IMR-90 (cell line): ENCODE results near the gene DNASE2. TPM values are rescaled to one million over a fixed set of nuclear protein-coding genes. Genes with fewer than 3 reads are reported as not detected.

Source experiments
- ATAC-seq: fragments of 200-7000 bp; cut with Tn5 transposase; 2 replicates; pipeline ENCODE4 v1.9.1; 2020; ENCODE audit warnings: low read depth, mild to moderate bottlenecking, moderate library complexity
- BruUV-seq: library from RNA; stranded (reverse); fragments of 400-500 nt; replicated peaks from 2 replicates; lab custom pipeline; 2021; lab: Mats Ljungman, UMichigan
- CTCF ChIA-PET: fragments of 300-600 bp; formaldehyde crosslinking; extraction: SDS; loops from one replicate; lab custom pipeline; 2021; ENCODE audit warnings: antibody characterized with exemption; lab: Yijun Ruan, JAX
- POLR2A ChIA-PET: fragments of 300-600 bp; sonication (Branson Sonifier 250); formaldehyde crosslinking; loops from one replicate; lab custom pipeline; 2022; ENCODE audit warnings: antibody characterized with exemption; ENCODE audit not compliant: unreplicated experiment; lab: Charles Lee
- DNase-seq: peaks from one replicate; pipeline ENCODE4 v3.0.0; 2013
- H2AFZ ChIP-seq: replicated peaks from 2 replicates; pipeline ENCODE3; 2013; ENCODE audit warnings: low read length, mild to moderate bottlenecking; ENCODE audit not compliant: poor library complexity
- H2AK5ac ChIP-seq: 2 replicates; pipeline ENCODE4 v1.6.1; 2013; ENCODE audit warnings: low read depth, low read length, inconsistent platforms
- H2AK9ac ChIP-seq: replicated peaks from 2 replicates; pipeline ENCODE3; 2013; ENCODE audit warnings: mild to moderate bottlenecking, low read depth, low read length, moderate library complexity; ENCODE audit not compliant: poor library complexity
- H2BK120ac ChIP-seq: 2 replicates; pipeline ENCODE4 v1.6.1; 2013; ENCODE audit warnings: low read depth, low read length, inconsistent platforms
- H2BK15ac ChIP-seq: 3 replicates; pipeline ENCODE4 v1.6.1; 2013; ENCODE audit warnings: low read depth, low read length, inconsistent platforms
- H2BK20ac ChIP-seq: 2 replicates; pipeline ENCODE4 v1.6.1; 2013; ENCODE audit warnings: low read depth, mild to moderate bottlenecking, inconsistent platforms, low read length, moderate library complexity
- H2BK5ac ChIP-seq: 2 replicates; pipeline ENCODE4 v1.6.1; 2013; ENCODE audit warnings: mild to moderate bottlenecking, low read depth, low read length, inconsistent platforms; ENCODE audit not compliant: poor library complexity, severe bottlenecking
- H3K14ac ChIP-seq: replicated peaks from 2 replicates; pipeline ENCODE4 v1.6.1; 2013; ENCODE audit warnings: low read depth, low read length, inconsistent platforms
- H3K18ac ChIP-seq: 2 replicates; pipeline ENCODE4 v1.6.1; 2013; ENCODE audit warnings: low read depth, low read length, control low read depth
- H3K23ac ChIP-seq: 2 replicates; pipeline ENCODE4 v1.6.1; 2013; ENCODE audit warnings: low read depth, low read length, inconsistent platforms
- H3K27ac ChIP-seq: 2 replicates; pipeline ENCODE4 v1.5.1; 2013; ENCODE audit warnings: mild to moderate bottlenecking, control low read depth, low read length; ENCODE audit not compliant: insufficient read depth
- H3K27me3 ChIP-seq: 2 replicates; pipeline ENCODE4 v1.6.1; 2013; ENCODE audit warnings: low read length; ENCODE audit not compliant: control insufficient read depth, insufficient read depth
- H3K36me3 ChIP-seq: 2 replicates; pipeline ENCODE4 v1.6.1; 2013; ENCODE audit warnings: low read length, mixed read lengths; ENCODE audit not compliant: control insufficient read depth, insufficient read depth
- H3K4ac ChIP-seq: 2 replicates; pipeline ENCODE4 v1.6.1; 2013; ENCODE audit warnings: low read depth, low read length, inconsistent platforms
- H3K4me1 ChIP-seq: 2 replicates; pipeline ENCODE4 v1.6.1; 2013; ENCODE audit warnings: low read length, mixed read lengths; ENCODE audit not compliant: control insufficient read depth, insufficient read depth
- H3K4me2 ChIP-seq: 2 replicates; pipeline ENCODE4 v1.6.1; 2013; ENCODE audit warnings: low read depth, mild to moderate bottlenecking, control low read depth, low read length, moderate library complexity
- H3K4me3 ChIP-seq: 2 replicates; pipeline ENCODE4 v1.5.1; 2013; ENCODE audit warnings: low read depth, mild to moderate bottlenecking, control low read depth, low read length, moderate library complexity; ENCODE audit not compliant: insufficient read depth
- H3K56ac ChIP-seq: 2 replicates; pipeline ENCODE4 v1.6.1; 2013; ENCODE audit warnings: low read length, inconsistent platforms; ENCODE audit not compliant: insufficient read depth; ENCODE audit errors: extremely low read depth
- H3K79me1 ChIP-seq, 2 experiments: 2 replicates each; pipeline ENCODE4 v1.6.1; 2013; ENCODE audit warnings: low read length in 2 of 2, inconsistent platforms in 1 of 2, low read depth in 1 of 2
- H3K9ac ChIP-seq: 2 replicates; pipeline ENCODE4 v1.6.1; 2013; ENCODE audit warnings: low read depth, low read length, control low read depth
- H3K9me1 ChIP-seq: 2 replicates; pipeline ENCODE4 v1.6.1; 2013; ENCODE audit warnings: low read length, inconsistent platforms; ENCODE audit not compliant: insufficient read depth
- H3K9me3 ChIP-seq: 2 replicates; pipeline ENCODE4 v1.6.1; 2013; ENCODE audit warnings: low read length; ENCODE audit not compliant: control insufficient read depth, insufficient read depth
- H4K20me1 ChIP-seq: 2 replicates; pipeline ENCODE4 v1.6.1; 2013; ENCODE audit warnings: low read length, inconsistent platforms; ENCODE audit not compliant: insufficient read depth
- H4K5ac ChIP-seq: 2 replicates; pipeline ENCODE4 v1.6.1; 2013; ENCODE audit warnings: mild to moderate bottlenecking, low read depth, low read length, control low read depth
- H4K8ac ChIP-seq, 2 experiments: 2 replicates each; pipeline ENCODE4 v1.6.1; 2013; ENCODE audit warnings: low read depth in 2 of 2, low read length in 2 of 2, control low read depth in 1 of 2, inconsistent platforms in 1 of 2
- H4K91ac ChIP-seq: 2 replicates; pipeline ENCODE4 v1.6.1; 2013; ENCODE audit warnings: low read depth, low read length, inconsistent platforms; ENCODE audit not compliant: insufficient read depth
- BHLHE40 ChIP-seq: fragments of 150-350 bp; IDR thresholded peaks from 2 replicates; pipeline ENCODE4 v1.6.1; 2016; ENCODE audit warnings: mild to moderate bottlenecking, low read depth, low read length
- CEBPB ChIP-seq: IDR thresholded peaks from 2 replicates; pipeline ENCODE4 v1.6.1; 2012; ENCODE audit warnings: low read depth, low read length, improper control_type of control experiment
- CHD1 ChIP-seq: IDR thresholded peaks from 2 replicates; pipeline ENCODE4 v1.6.1; 2012; ENCODE audit warnings: low read depth, low read length, improper control_type of control experiment
- ELK1 ChIP-seq: fragments of 150-350 bp; IDR thresholded peaks from 2 replicates; pipeline ENCODE4 v1.6.1; 2016; ENCODE audit warnings: low read depth, mild to moderate bottlenecking, low read length, moderate library complexity, borderline replicate concordance
- FOS ChIP-seq: fragments of 150-350 bp; IDR thresholded peaks from 2 replicates; pipeline ENCODE4 v1.6.1; 2016; ENCODE audit warnings: low read depth, low read length
- MAFK ChIP-seq: IDR thresholded peaks from 2 replicates; pipeline ENCODE4 v1.6.1; 2012; ENCODE audit warnings: low read depth, low read length, improper control_type of control experiment
- MAZ ChIP-seq: IDR thresholded peaks from 2 replicates; pipeline ENCODE4 v1.6.1; 2012; ENCODE audit warnings: low read depth, mild to moderate bottlenecking, low read length, improper control_type of control experiment, moderate library complexity, borderline replicate concordance
- MXI1 ChIP-seq: IDR thresholded peaks from 2 replicates; pipeline ENCODE4 v1.6.1; 2012; ENCODE audit warnings: low read depth, mild to moderate bottlenecking, low read length, moderate library complexity, borderline replicate concordance
- NFE2L2 ChIP-seq: fragments of 150-350 bp; IDR thresholded peaks from 2 replicates; pipeline ENCODE4 v1.6.1; 2016; ENCODE audit warnings: low read depth, mild to moderate bottlenecking, low read length
- POLR2A ChIP-seq: IDR thresholded peaks from 2 replicates; pipeline ENCODE4 v1.6.1; 2012; ENCODE audit warnings: mild to moderate bottlenecking, low read depth, low read length
- RAD21 ChIP-seq: IDR thresholded peaks from 2 replicates; pipeline ENCODE4 v1.6.1; 2012; ENCODE audit warnings: low read length, improper control_type of control experiment
- RCOR1 ChIP-seq: IDR thresholded peaks from 2 replicates; pipeline ENCODE4 v1.6.1; 2012; ENCODE audit warnings: mild to moderate bottlenecking, low read length, improper control_type of control experiment; ENCODE audit not compliant: insufficient replicate concordance
- RFX5 ChIP-seq: IDR thresholded peaks from 2 replicates; pipeline ENCODE4 v1.8.0; 2012; ENCODE audit warnings: low read depth, mild to moderate bottlenecking, low read length, moderate library complexity
- WGBS, 2 experiments: methylation state at CpG; one replicate each; pipeline versions ENCODE4 v1.1.5 to v1.1.7; 2013; ENCODE audit warnings: missing lambda C conversion rate in 2 of 2; ENCODE audit not compliant: insufficient read length in 1 of 2; ENCODE audit errors: extremely low coverage in 2 of 2; 5-methylcytosine and 5-hydroxymethylcytosine counted together
- dilution Hi-C: fragments of 300-500 bp; cut with HindIII; formaldehyde crosslinking; loops from one replicate; pipeline ENCODE4 v1.14.3; 2018; ENCODE audit warnings: low sequenced_read_pairs; ENCODE audit not compliant: unreplicated experiment
- in situ Hi-C: fragments of 300-500 bp; cut with MboI; formaldehyde crosslinking; loops from 3 replicates; pipeline ENCODE4 v1.14.3; 2019; ENCODE audit warnings: low sequenced_read_pairs, inconsistent platforms, mixed read lengths
- intact Hi-C: fragments of 100-400 bp; cut with micrococcal nuclease; formaldehyde crosslinking; loops from 2 replicates; pipeline ENCODE4 v1.10.0; 2022
- polyA plus RNA-seq, 3 experiments: library from polyadenylated mRNA; depleted of rRNA; stranded (reverse); fragments of >200 nt; gene quantifications; 2 replicates each; pipeline ENCODE4 v1.2.3, GENCODE V29; 2012; ENCODE audit warnings: low replicate concordance in 1 of 3
- total RNA-seq: library from RNA; depleted of rRNA; stranded (reverse); fragments of >200 nt; gene quantifications from 2 replicates; pipeline ENCODE4 v1.2.3, GENCODE V29; 2012
- TF ChIP-seq, protein P1 (sequence below): conservative IDR thresholded peaks from 2 replicates; pipeline ENCODE4 v1.5.1; 2012; ENCODE audit warnings: mild to moderate bottlenecking, low read depth, low read length, improper control_type of control experiment
- TF ChIP-seq, protein P2 (sequence below): fragments of 150-350 bp; IDR thresholded peaks from 2 replicates; pipeline ENCODE4 v1.6.1; 2017; ENCODE audit warnings: mild to moderate bottlenecking, antibody characterized with exemption, low read length, low read depth

Gene DNASE2
- total and polyA plus RNA-seq, 2 of the 4 experiments (the other 2 are of a cell fraction): 9.5 to 31.1 TPM

DNA sequence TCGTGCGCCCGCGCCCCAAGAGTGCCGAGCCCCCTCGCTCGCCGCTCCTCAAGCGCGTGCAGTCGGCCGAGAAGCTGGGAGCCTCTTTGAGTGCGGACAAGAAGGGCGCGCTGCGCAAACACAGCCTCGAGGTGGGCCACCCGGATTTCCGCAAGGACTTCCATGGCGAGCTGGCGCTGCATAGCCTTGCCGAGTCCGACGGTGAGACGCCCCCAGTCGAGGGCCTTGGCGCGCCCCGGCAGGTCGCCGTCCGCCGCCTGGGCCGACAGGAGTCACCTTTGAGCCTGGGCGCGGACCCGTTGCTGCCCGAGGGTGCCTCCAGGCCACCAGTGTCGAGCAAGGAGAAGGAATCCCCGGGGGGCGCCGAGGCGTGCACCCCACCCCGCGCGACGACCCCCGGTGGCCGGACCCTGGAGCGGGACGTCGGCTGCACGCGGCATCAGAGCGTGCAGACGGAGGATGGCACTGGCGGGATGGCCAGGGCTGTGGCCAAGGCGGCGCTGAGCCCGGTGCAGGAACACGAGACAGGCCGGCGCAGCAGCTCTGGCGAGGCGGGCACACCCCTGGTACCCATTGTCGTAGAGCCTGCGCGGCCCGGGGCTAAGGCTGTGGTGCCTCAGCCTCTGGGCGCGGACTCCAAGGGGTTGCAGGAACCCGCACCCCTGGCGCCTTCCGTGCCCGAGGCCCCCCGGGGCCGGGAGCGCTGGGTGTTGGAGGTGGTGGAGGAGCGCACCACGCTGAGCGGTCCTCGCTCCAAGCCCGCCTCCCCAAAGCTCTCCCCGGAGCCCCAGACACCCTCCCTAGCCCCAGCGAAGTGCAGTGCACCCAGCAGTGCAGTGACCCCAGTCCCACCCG lies 7.1 kb downstream of the DNASE2 start:
- dilution Hi-C loops (no loop called here), in situ Hi-C loops (no loop called here), intact Hi-C loops (no loop called here)
- Histone ChIP-seq H4K5ac (no peak overlapping the region), H3K18ac (no peak overlapping the region), H3K23ac (no peak overlapping the region), H3K27me3 (no peaks in the 10 kb centered on the region), H2AFZ (no peak overlapping the region), H4K20me1 (no peaks in the 10 kb centered on the region), H3K36me3 (peaks cover 14% of the 10 kb centered on the region; the same call in 1 of the 2 replicates), H3K4me2 (no peak overlapping the region), H3K9me1 (peaks cover 5% of the 10 kb centered on the region; the same call in 1 of the 2 replicates), H3K4me3 (no peak overlapping the region), H3K14ac (no peak overlapping the region), H2AK9ac (no peak overlapping the region), H2AK5ac (no peak overlapping the region), H3K4ac (no peak overlapping the region), H3K4me1 (no peaks in the 10 kb centered on the region), H4K91ac (no peak overlapping the region), H3K27ac (no peak overlapping the region), H3K9ac (no peak overlapping the region), H3K9me3 (no peaks in the 10 kb centered on the region), H2BK5ac (no peak overlapping the region), H2BK120ac (no peak overlapping the region), H4K8ac (no peak overlapping the region), H2BK20ac (no peak overlapping the region), H3K56ac (no peak overlapping the region), H2BK15ac (no peak overlapping the region), H3K79me1 (no peaks in the 10 kb centered on the region)
- no peak for DNase-seq
- no TSS peak for BruUV-seq
- ChIA-PET CTCF (no interaction called here), POLR2A (no interaction called here)
- TF ChIP-seq CHD1: no peak
- TF ChIP-seq CEBPB: no peak
- no peak for TF ChIP-seq NFE2L2
- no peak for TF ChIP-seq RFX5
- no peak for TF ChIP-seq FOS
- TF ChIP-seq, protein P1, sequence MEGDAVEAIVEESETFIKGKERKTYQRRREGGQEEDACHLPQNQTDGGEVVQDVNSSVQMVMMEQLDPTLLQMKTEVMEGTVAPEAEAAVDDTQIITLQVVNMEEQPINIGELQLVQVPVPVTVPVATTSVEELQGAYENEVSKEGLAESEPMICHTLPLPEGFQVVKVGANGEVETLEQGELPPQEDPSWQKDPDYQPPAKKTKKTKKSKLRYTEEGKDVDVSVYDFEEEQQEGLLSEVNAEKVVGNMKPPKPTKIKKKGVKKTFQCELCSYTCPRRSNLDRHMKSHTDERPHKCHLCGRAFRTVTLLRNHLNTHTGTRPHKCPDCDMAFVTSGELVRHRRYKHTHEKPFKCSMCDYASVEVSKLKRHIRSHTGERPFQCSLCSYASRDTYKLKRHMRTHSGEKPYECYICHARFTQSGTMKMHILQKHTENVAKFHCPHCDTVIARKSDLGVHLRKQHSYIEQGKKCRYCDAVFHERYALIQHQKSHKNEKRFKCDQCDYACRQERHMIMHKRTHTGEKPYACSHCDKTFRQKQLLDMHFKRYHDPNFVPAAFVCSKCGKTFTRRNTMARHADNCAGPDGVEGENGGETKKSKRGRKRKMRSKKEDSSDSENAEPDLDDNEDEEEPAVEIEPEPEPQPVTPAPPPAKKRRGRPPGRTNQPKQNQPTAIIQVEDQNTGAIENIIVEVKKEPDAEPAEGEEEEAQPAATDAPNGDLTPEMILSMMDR: no peak
- TF ChIP-seq MAFK: no peak
- no peak for TF ChIP-seq MXI1
- TF ChIP-seq RCOR1: no peak
- TF ChIP-seq, protein P2, sequence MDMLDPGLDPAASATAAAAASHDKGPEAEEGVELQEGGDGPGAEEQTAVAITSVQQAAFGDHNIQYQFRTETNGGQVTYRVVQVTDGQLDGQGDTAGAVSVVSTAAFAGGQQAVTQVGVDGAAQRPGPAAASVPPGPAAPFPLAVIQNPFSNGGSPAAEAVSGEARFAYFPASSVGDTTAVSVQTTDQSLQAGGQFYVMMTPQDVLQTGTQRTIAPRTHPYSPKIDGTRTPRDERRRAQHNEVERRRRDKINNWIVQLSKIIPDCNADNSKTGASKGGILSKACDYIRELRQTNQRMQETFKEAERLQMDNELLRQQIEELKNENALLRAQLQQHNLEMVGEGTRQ: no peak
- TF ChIP-seq ELK1: no peak
- TF ChIP-seq MAZ: no peak
- TF ChIP-seq POLR2A: no peak
- TF ChIP-seq RAD21: no peak
- TF ChIP-seq BHLHE40: no peak
- 88% methylated on average over 60 of the region's 86 CpGs; no CpG with 5 or more reads in 1 of the 2 experiments for WGBS, 2 experiments
- ATAC-seq: no peak
